Activated CD4-positive, alpha-beta T cell treated with anti-CD3 and anti-CD28 coated beads, Interleukin-10, Interleukin-2, amounts not matched to agents 100 ng/mL and 50 ng/mL, durations not matched to agents 16 hours and 8 hours (primary cell): ENCODE results near the gene FBXO34.

ENCODE experiments used
- DNase-seq: peaks from one replicate; pipeline ENCODE4 v3.0.0-alpha.2; 2020

Gene FBXO34

GRCh38 chr14:55270832-55271571 is at the start of gene FBXO34:
FBXO34 (plus strand) TSS chr14:55271421; CDS start chr14:55350391, 78,970 bp downstream.
- peak; percentile 99 for DNase-seq

- DNase-seq, result no peak
Observed at GRCh38 chr14:55221968-55222367, 49.3 kb upstream of the FBXO34 start.

- no peak for DNase-seq
Observed at GRCh38 chr14:55223364-55223763, 47.9 kb upstream of the FBXO34 start.

- no peak for DNase-seq
Observed at GRCh38 chr14:55228261-55228660, 43.0 kb upstream of the FBXO34 start.

GRCh38 chr14:55233591-55233990 is 37.6 kb upstream of the FBXO34 start:
- DNase-seq, result no peak

GRCh38 chr14:55238019-55238680 is 33.1 kb upstream of the FBXO34 start:
- no peak for DNase-seq

- DNase-seq, result no peak
Observed at GRCh38 chr14:55239320-55239719, 31.9 kb upstream of the FBXO34 start.

GRCh38 chr14:55240526-55241178 is 30.6 kb upstream of the FBXO34 start:
- no peak for DNase-seq

GRCh38 chr14:55241673-55242072 is 29.5 kb upstream of the FBXO34 start:
- no peak for DNase-seq

- no peak for DNase-seq
Observed at GRCh38 chr14:55243386-55243785, 27.8 kb upstream of the FBXO34 start.

GRCh38 chr14:55243813-55244212 is 27.4 kb upstream of the FBXO34 start:
- no peak for DNase-seq

GRCh38 chr14:55245657-55246268 is 25.5 kb upstream of the FBXO34 start:
- peak; percentile 56 for DNase-seq

GRCh38 chr14:55248411-55248810 is 22.8 kb upstream of the FBXO34 start:
- no peak for DNase-seq

GRCh38 chr14:55249423-55249822 is 21.8 kb upstream of the FBXO34 start:
- no peak for DNase-seq

- DNase-seq, result no peak
Observed at GRCh38 chr14:55253276-55253675, 17.9 kb upstream of the FBXO34 start.

- no peak for DNase-seq
Observed at GRCh38 chr14:55254581-55254980, 16.6 kb upstream of the FBXO34 start.

- no peak for DNase-seq
Observed at GRCh38 chr14:55255979-55256378, 15.2 kb upstream of the FBXO34 start.

GRCh38 chr14:55256586-55256985 is 14.6 kb upstream of the FBXO34 start:
- no peak for DNase-seq

GRCh38 chr14:55265197-55265596 is 6.0 kb upstream of the FBXO34 start:
- peak; percentile 10 for DNase-seq

- DNase-seq, result no peak
Observed at GRCh38 chr14:55267820-55268219, 3.4 kb upstream of the FBXO34 start.

GRCh38 chr14:55271572-55272298 is 514 bp downstream of the FBXO34 start:
- DNase-seq, result peak; percentile 81

GRCh38 chr14:55272387-55272786 is 1.2 kb downstream of the FBXO34 start:
- DNase-seq, result no peak

- DNase-seq, result no peak
Observed at GRCh38 chr14:55272922-55273321, 1.7 kb downstream of the FBXO34 start.
